B cell (primary cell): ENCODE results near the gene CALD1. TPM values are rescaled to one million over a fixed set of nuclear protein-coding genes. Genes with fewer than 3 reads are reported as not detected.

Source experiments
- ATAC-seq: fragments of 200-7000 bp; cut with Tn5 transposase; one replicate; pipeline ENCODE4 v1.10.0; 2021; ENCODE audit warnings: low read depth, mild to moderate bottlenecking, moderate number of reproducible peaks, moderate library complexity
- CTCF ChIA-PET: fragments of 350-600 bp; sonication (Branson Sonifier 250); formaldehyde crosslinking; loops from one replicate; lab custom pipeline; 2021; ENCODE audit warnings: antibody characterized with exemption, inconsistent platforms; lab: Charles Lee
- POLR2A ChIA-PET: fragments of 350-600 bp; sonication (Branson Sonifier 250); formaldehyde crosslinking; loops from one replicate; lab custom pipeline; 2021; ENCODE audit warnings: antibody characterized with exemption; lab: Charles Lee
- DNase-seq: peaks from one replicate; pipeline ENCODE4 v3.0.0; 2013
- H2AFZ ChIP-seq: 2 replicates; pipeline ENCODE4 v1.6.1; 2012; ENCODE audit warnings: mild to moderate bottlenecking, low read depth, low read length; ENCODE audit not compliant: insufficient read depth, poor library complexity, severe bottlenecking
- H3K27ac ChIP-seq, 2 donors: 1 replicate in 1 of 2; 2 replicates in 1 of 2; pipeline ENCODE4 v1.5.1; 2012 to 2013; ENCODE audit warnings: low read length in 2 of 2, mild to moderate bottlenecking in 2 of 2, moderate library complexity in 1 of 2
- H3K27me3 ChIP-seq, 4 experiments: fragments of 200-600 bp in 1 of 4; sonication (generic) in 1 of 4; replicated peaks in 1 of 4; 1 replicate in 2 of 4; 2 replicates in 2 of 4; pipeline versions ENCODE4 v1.6.1 to v1.7.0; 2013 to 2016; ENCODE audit warnings: low read length in 3 of 4, mild to moderate bottlenecking in 2 of 4, mixed read lengths in 1 of 4, moderate library complexity in 1 of 4; ENCODE audit not compliant: insufficient read depth in 4 of 4, control insufficient read depth in 3 of 4; ENCODE audit errors: control extremely low read depth in 1 of 4
- H3K36me3 ChIP-seq, 2 experiments: replicated peaks in 1 of 2; 1 replicate in 1 of 2; 2 replicates in 1 of 2; pipeline versions ENCODE4 v1.6.1 to v1.7.1; 2013; ENCODE audit warnings: low read length in 1 of 2; ENCODE audit not compliant: insufficient read depth in 2 of 2, control insufficient read depth in 1 of 2; ENCODE audit errors: control extremely low read depth in 1 of 2, extremely low read depth in 1 of 2
- H3K4me1 ChIP-seq, 2 donors: fragments of 200-600 bp in 1 of 2; sonication (generic) in 1 of 2; 1 replicate in 1 of 2; 2 replicates in 1 of 2; pipeline versions ENCODE4 v1.5.1 to v1.6.1; 2013 to 2017; ENCODE audit warnings: low read length in 2 of 2; ENCODE audit not compliant: control insufficient read depth in 2 of 2, insufficient read depth in 2 of 2
- H3K4me2 ChIP-seq: replicated peaks from 2 replicates; pipeline ENCODE3; 2012; ENCODE audit warnings: mild to moderate bottlenecking, low read depth, low read length; ENCODE audit not compliant: poor library complexity, severe bottlenecking
- H3K4me3 ChIP-seq, 5 experiments: fragments of 200-600 bp in 1 of 5; sonication (generic) in 1 of 5; 1 replicate in 3 of 5; 2 replicates in 2 of 5; pipeline versions ENCODE4 v1.5.1 to v1.7.0; 2011 to 2016; ENCODE audit warnings: low read length in 4 of 5, mild to moderate bottlenecking in 4 of 5, low read depth in 2 of 5, control low read depth in 1 of 5, moderate library complexity in 1 of 5; ENCODE audit not compliant: insufficient read depth in 1 of 5; ENCODE audit errors: control extremely low read depth in 1 of 5, extremely low read depth in 1 of 5
- H3K79me2 ChIP-seq: fragments of 200-600 bp; sonication (generic); one replicate; pipeline ENCODE4 v1.6.0; 2016; ENCODE audit warnings: low read length; ENCODE audit not compliant: control insufficient read depth, insufficient read depth
- H3K9ac ChIP-seq: fragments of 200-600 bp; sonication (generic); 2 replicates; pipeline ENCODE4 v1.6.1; 2017; ENCODE audit warnings: mild to moderate bottlenecking, low read length, moderate library complexity
- H3K9me3 ChIP-seq, 3 donors: one replicate each; pipeline versions ENCODE4 v1.6.1 to v1.7.1; 2013; ENCODE audit warnings: low read length in 2 of 3; ENCODE audit not compliant: control insufficient read depth in 2 of 3, insufficient read depth in 1 of 3; ENCODE audit errors: control extremely low read depth in 1 of 3
- H4K20me1 ChIP-seq: 2 replicates; pipeline ENCODE4 v1.6.0; 2012; ENCODE audit warnings: mild to moderate bottlenecking, low read length; ENCODE audit not compliant: insufficient read depth, control insufficient read depth, poor library complexity, severe bottlenecking
- H3K27ac Mint-ChIP-seq: one replicate; pipeline ENCODE4 v1.8.0; 2021; ENCODE audit warnings: mixed read lengths
- H3K27me3 Mint-ChIP-seq: one replicate; pipeline ENCODE4 v1.8.0; 2021; ENCODE audit warnings: mixed read lengths
- H3K4me1 Mint-ChIP-seq: one replicate; pipeline ENCODE4 v1.8.0; 2021; ENCODE audit warnings: mixed read lengths
- H3K4me3 Mint-ChIP-seq: one replicate; pipeline ENCODE4 v1.8.0; 2021; ENCODE audit warnings: mixed read lengths
- H3K9me3 Mint-ChIP-seq: one replicate; pipeline ENCODE4 v1.8.0; 2022; ENCODE audit warnings: mixed read lengths; ENCODE audit not compliant: insufficient read depth
- EZH2 ChIP-seq: IDR thresholded peaks from 2 replicates; pipeline ENCODE4 v1.6.1; 2012; ENCODE audit warnings: borderline replicate concordance, low read depth, mild to moderate bottlenecking, moderate library complexity, low read length; ENCODE audit not compliant: insufficient read depth, poor library complexity, severe bottlenecking
- WGBS: methylation state at CpG from one replicate; pipeline ENCODE4 v1.1.5; 2013; ENCODE audit warnings: missing lambda C conversion rate; ENCODE audit not compliant: insufficient coverage; 5-methylcytosine and 5-hydroxymethylcytosine counted together
- intact Hi-C: fragments of 100-400 bp; cut with micrococcal nuclease; formaldehyde crosslinking; loops from one replicate; pipeline ENCODE4 v1.10.0; 2022
- polyA plus RNA-seq: library from polyadenylated mRNA; depleted of rRNA; stranded (reverse); fragments of >200 nt; gene quantifications from 2 replicates; pipeline ENCODE4 v1.2.3, GENCODE V29; 2012
- total RNA-seq, 2 donors: library from RNA; stranded (reverse); fragments of 120-200 nt in 1 of 2; gene quantifications; 1 replicate in 1 of 2; 2 replicates in 1 of 2; pipeline versions ENCODE4 v1.2.3 to v1.2.4, GENCODE V29; 2013 to 2022
- TF ChIP-seq, protein P1 (sequence below): fragments of 200-600 bp; IDR thresholded peaks from one replicate; pipeline ENCODE4 v1.8.0; 2022; ENCODE audit warnings: antibody characterized with exemption, mild to moderate bottlenecking

The CALD1 gene
- total and polyA plus RNA-seq, 2 donors (not counting 1 experiment from before 2014, with no cell fraction given), result 0.18 to 0.69 TPM

DNA sequence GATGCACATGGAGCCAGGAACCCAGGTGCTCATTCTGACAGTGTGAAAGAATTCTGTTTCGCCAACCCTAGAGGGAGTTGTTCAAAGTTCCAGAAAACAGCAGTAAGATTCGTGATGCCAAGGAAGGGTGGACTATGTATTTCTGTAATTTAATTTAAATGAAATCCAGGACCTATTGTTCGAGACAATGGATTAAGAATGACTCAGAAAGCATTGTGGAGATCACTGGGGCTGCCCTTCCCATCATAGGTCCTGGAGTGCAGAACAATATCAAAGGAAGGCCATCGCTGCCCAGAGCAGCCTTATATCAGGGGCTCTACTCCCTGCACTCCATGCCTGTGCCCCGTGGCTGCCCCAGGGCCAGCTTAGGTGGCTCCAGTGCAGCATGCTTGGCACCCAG is 32.1 kb upstream of the CALD1 start:
- H3K4me1 ChIP-seq, result no peaks in the 10 kb centered on the region

More for the DNA sequence above, 32.1 kb upstream of the CALD1 start:
- Histone ChIP-seq H3K9me3 (no peaks in the 10 kb centered on the region), H3K9ac (no peak overlapping the region), H3K4me2 (no peak overlapping the region), H3K27ac (no peak overlapping the region), H2AFZ (no peak overlapping the region), H3K27me3 (peaks cover 0 to 3% (median 0%) of the 10 kb centered on the region in 4 experiments), H3K79me2 (no peaks in the 10 kb centered on the region), H3K4me3 (no peak overlapping the region), H3K36me3 (no peaks in the 10 kb centered on the region), H4K20me1 (no peaks in the 10 kb centered on the region)
- WGBS, result 91% methylated on average over 5 of the region's 5 CpGs
- ChIA-PET CTCF (no interaction called here), POLR2A (no interaction called here)
- Mint-ChIP-seq H3K4me1 (no peaks in the 10 kb centered on the region), H3K4me3 (no peak overlapping the region), H3K27me3 (peaks cover 8% of the 10 kb centered on the region), H3K27ac (no peak overlapping the region), H3K9me3 (no peaks in the 10 kb centered on the region)
- DNase-seq, result no peak
- TF ChIP-seq EZH2, result no peak
- TF ChIP-seq, protein P1, sequence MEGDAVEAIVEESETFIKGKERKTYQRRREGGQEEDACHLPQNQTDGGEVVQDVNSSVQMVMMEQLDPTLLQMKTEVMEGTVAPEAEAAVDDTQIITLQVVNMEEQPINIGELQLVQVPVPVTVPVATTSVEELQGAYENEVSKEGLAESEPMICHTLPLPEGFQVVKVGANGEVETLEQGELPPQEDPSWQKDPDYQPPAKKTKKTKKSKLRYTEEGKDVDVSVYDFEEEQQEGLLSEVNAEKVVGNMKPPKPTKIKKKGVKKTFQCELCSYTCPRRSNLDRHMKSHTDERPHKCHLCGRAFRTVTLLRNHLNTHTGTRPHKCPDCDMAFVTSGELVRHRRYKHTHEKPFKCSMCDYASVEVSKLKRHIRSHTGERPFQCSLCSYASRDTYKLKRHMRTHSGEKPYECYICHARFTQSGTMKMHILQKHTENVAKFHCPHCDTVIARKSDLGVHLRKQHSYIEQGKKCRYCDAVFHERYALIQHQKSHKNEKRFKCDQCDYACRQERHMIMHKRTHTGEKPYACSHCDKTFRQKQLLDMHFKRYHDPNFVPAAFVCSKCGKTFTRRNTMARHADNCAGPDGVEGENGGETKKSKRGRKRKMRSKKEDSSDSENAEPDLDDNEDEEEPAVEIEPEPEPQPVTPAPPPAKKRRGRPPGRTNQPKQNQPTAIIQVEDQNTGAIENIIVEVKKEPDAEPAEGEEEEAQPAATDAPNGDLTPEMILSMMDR, result no peak
- no peak for ATAC-seq
- intact Hi-C loops, result no loop called here
